IPS-18c (cell line): ENCODE results near the gene IL4I1.

Source experiments
- H3K4me3 ChIP-seq: 2 replicates; pipeline ENCODE4 v1.7.0; 2013; ENCODE audit warnings: low read depth, mild to moderate bottlenecking, low read length, moderate library complexity; ENCODE audit not compliant: insufficient read depth
- H3K9me3 ChIP-seq: one replicate; pipeline ENCODE4 v1.6.1; 2013; ENCODE audit warnings: mild to moderate bottlenecking, low read length, moderate library complexity; ENCODE audit not compliant: control insufficient read depth, insufficient read depth

The IL4I1 gene

GRCh38 chr19:49887665-49888509, 8.8 kb downstream of the IL4I1 start:
- Histone ChIP-seq H3K4me3 (no peak overlapping the region), H3K9me3 (peaks cover 6% of the 10 kb centered on the region)

DNA sequence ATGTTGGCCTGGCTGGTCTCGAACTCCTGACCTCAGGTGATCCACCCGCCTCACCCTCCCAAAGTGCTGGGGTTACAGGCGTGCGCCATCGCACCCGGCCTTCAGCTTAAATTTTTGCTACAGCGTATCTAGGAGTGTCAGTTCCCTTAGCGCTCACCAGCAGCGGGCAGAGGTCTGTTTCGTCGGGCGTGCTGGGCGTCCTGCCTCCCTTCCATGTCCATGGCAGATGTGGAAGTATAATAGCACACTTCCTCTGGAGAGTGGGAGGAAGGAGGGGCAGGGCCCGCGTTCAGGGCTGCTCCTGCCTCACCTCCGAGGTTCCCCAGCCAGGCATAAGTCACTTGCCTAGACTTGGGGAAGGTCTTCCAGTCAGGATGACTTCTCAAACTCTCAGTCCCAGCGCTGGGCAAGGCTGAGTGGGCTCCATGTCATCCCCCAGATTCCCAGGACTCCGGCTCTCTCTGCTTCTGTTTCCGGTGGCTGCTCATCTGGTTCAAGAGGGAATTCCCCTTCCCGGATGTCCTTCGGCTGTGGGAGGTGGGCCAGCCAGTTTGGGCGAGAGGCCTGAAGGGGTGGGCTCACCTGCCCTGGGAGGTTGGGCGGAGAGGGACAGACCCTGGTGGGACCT, 9.5 kb downstream of the IL4I1 start:
- H3K9me3 ChIP-seq = peaks cover 6% of the 10 kb centered on the region
- H3K4me3 ChIP-seq = no peak overlapping the region

- Histone ChIP-seq H3K9me3 (peaks cover 5% of the 10 kb centered on the region), H3K4me3 (no peak overlapping the region)
These were observed 11.9 kb downstream of the IL4I1 start for GRCh38 chr19:49884760-49885159.

DNA sequence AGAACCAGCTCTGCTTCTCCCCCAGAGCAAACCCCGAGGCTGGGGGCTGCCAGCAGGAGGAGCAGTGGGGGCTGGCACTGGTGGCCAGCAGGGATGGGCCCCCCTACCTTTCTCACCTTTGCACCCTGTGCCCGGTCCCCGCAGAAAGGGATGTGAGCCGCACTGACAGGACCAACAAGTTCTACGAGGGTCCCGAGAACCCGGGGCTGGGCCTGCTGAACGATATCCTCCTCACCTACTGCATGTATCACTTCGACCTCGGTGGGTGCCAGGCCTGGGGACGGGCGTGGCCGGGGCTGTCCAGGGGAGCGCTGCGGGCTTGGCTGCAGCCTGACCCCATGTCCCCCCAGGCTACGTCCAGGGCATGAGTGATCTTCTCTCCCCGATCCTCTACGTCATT, 12.6 kb downstream of the IL4I1 start:
- H3K9me3 ChIP-seq = peaks cover 3% of the 10 kb centered on the region
- no peak overlapping the region for H3K4me3 ChIP-seq

GRCh38 chr19:49883094-49883493, 13.6 kb downstream of the IL4I1 start:
- Histone ChIP-seq H3K4me3 (no peak overlapping the region), H3K9me3 (peaks cover 3% of the 10 kb centered on the region)

- H3K9me3 ChIP-seq = peaks cover 3% of the 10 kb centered on the region
These were observed 14.0 kb downstream of the IL4I1 start for GRCh38 chr19:49882643-49883042.

GRCh38 chr19:49881672-49882394, 14.9 kb downstream of the IL4I1 start:
- Histone ChIP-seq H3K4me3 (no peak overlapping the region), H3K9me3 (peaks cover 3% of the 10 kb centered on the region)

More at GRCh38 chr19:49882643-49883042, 14.0 kb downstream of the IL4I1 start:
- H3K4me3 ChIP-seq = no peak overlapping the region

GRCh38 chr19:49881186-49881585, 15.5 kb downstream of the IL4I1 start:
- peaks cover 3% of the 10 kb centered on the region for H3K9me3 ChIP-seq
- H3K4me3 ChIP-seq = no peak overlapping the region

DNA sequence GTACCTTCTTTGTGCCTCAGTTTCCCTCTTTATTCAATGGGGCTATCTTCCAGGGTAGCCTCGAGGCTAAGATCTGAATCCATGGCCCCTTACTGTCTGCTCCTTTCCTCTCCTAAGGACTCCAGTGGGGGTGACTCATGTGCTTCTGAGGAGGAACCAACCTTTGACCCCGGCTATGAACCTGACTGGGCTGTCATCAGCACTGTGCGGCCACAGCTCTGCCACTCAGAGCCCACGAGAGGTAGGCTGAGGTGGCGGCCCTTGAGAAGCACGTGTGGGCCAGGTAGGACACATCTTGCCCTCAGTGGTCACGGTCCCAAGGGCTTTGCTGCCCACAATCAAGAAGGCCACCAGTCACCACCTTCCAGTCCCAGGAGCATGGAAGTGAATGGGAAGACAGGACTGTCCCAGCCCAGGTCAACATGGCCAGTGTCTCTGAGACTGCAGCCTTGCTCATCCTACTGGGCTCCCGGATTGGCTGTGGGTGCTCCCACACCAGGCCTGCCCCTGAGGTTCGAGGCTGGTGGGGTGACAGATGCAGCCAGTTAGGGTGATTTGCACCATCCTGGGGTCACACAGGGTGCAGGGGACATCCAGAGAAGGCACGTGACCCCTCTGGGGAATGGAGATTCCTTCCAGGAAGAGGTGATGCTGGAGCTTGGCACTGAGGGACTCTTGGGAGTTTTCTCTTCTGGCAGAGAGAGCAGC, 16.4 kb downstream of the IL4I1 start:
- Histone ChIP-seq H3K9me3 (peaks cover 3% of the 10 kb centered on the region), H3K4me3 (no peak overlapping the region)

GRCh38 chr19:49879243-49879963, 17.3 kb downstream of the IL4I1 start:
- H3K4me3 ChIP-seq = no peak overlapping the region
- H3K9me3 ChIP-seq = peaks cover 3% of the 10 kb centered on the region

- H3K4me3 ChIP-seq = peak overlapping the region; percentile 86
- peaks cover 3% of the 10 kb centered on the region for H3K9me3 ChIP-seq
These were observed 18.0 kb downstream of the IL4I1 start for GRCh38 chr19:49878744-49879070.

DNA sequence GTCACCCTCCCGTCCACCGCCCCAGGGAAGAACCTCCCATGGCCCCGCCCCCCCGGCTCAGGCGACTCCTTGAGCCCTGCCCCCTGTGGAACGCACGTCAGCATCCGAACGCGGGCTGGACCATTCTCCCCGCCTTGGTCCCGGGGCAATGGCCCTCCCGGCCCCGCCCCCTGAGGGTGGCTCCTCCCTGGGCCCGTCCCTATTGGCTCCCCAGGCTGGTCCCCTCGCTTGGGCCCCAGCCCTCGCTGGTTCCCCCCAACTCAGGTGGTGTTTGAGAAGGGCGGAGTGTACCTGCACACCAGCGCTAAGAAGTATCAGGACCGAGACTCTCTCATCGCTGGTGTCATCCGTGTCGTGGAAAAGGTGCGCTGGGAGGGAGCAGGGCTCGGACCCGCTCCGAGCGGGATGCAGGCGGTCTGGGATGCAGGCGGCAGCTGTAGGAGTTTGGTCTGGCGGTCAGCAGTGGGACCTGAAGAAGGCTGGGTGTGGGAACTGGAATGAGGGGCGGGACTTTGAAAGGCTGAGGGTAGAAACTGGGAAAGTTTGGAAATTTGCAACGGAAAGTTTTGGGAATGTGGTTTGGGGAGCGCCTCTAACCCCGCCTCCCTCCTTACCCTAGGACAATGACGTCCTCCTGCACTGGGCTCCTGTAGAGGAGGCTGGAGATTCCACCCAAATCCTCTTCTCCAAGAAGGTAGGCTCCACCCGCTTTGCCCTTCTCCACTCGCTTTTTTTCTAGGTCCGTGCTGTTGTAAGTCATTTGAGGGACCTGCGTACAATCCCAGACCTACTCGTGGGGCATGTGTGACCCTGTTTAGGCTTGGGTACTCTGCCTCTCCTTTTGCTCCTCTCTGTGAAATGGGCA, 18.6 kb downstream of the IL4I1 start:
- Histone ChIP-seq H3K4me3 (peak overlapping the region; percentile 86), H3K9me3 (peaks cover under 1% of the 10 kb centered on the region)

DNA sequence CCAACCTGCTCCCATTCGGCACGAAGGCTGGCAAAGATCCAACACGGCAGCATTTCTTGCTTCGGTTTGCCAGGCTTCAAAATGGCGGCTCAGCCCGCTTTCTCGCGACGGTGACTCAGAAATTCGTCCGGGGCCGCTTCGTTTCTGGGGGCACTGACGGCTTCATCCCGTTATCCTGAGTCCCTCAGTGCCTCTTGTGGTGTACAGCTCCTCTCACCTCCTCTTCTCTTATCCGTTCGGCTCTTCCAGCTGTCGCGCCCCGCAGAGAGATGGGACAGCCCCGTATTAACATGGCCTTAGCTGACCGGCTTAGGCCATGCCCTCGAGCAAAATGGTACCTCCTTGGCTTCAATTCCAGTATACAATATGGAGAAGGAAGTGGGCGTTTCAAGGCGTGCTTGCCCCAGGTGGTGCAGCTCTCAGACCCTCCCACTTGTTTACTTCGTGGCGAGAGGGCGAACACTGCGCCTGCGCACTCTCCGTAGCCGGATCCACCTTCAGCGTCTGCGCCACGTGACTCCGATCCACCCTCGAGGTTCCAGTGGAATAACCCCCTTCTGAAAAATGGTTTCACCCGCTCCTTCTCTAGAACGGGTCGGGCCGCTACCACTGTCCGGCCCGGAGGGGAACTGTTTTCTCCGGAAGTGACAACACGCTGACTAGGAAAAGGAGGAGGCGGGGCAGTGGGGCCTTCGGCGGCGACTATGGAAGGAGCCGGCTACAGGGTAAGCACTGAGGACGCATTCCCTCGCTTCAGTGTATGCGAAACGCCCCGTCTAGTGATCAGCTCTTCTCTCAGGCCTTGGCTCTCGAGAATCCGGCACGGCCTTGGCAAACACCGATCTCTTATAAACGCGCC, 19.4 kb downstream of the IL4I1 start, which contains the start of the genes AKT1S1 and TBC1D17:
TSS of gene AKT1S1 (minus strand) at position 336 of the 859 bp plus-strand sequence. CDS start 4,060 bp downstream, outside the sequence.
TSS of gene TBC1D17 (plus strand) at position 683 of the 859 bp plus-strand sequence. CDS start at position 705, 22 bp downstream.
- Histone ChIP-seq H3K9me3 (no peaks in the 10 kb centered on the region), H3K4me3 (peak within 1 kb of the TSS; percentile 99)

GRCh38 chr19:49876422-49877019, 20.2 kb downstream of the IL4I1 start:
- Histone ChIP-seq H3K4me3 (peak overlapping the region; percentile 99), H3K9me3 (no peaks in the 10 kb centered on the region)
